ENCODE data around the gene TMEM63A.

TMEM63A gene

DNA sequence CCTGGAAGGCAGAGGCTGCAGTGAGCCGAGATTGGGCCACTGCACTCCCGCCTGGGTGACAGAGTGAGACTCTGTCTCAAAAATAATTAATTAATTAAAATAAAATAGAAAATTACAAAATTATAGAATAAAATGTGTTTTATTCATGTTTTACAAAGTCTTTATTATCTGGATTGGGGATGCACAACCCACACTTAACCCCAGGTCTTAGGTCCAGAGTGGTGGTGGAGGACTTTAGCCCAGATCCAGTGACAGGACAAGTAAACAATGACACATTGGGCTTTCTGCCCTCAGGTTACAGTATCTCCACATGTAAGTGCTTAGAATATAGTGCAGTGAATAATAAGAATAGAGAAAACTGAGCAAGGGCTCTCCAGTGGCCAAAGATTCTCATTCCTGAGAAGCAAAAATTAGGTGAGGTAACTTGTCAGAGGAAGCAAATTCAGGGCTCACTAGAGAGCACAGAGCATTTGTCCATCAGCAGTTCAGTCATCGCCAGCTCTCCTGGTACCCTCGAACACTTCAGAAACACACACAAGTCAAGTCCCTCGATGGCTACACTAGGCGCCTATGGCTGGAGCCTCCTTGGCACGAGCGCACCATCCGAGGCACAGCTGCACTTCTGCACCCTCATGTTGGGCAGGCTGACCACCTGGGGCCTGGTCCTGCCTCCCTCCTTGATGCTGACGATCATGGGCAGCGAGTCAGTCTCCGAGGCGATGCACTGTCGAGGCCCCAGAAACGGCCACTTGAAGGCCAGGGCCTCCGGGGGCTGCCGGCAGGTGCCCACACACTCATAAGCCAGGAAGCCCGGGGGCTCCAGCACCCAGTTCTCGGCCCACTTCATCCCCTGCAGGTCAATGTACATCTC, 4.2 kb upstream of the TMEM63A start:
- no peak for DNase-seq (ENCODE audit: low read depth in 2 of 2, low spot score in 1 of 2)

DNA sequence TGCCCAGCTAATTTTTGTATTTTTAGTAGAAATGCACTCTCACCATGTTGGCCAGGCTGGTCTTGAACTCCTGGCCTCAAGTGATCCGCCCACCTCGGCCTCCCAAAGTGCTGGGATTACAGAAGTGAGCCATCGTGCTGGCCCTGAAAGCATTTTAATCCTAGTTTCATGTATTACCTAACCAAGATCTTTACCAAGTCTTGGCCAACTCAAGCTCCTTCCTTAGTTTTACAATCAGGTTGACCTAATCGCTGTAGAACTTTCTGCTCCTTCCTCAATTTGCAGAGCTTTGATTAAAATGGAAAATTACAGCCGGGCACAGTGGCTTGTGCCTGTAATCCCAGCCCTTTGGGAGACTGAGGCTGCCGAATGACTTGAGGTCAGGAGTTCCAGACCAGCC, 3.2 kb upstream of the TMEM63A start:
- no peak for DNase-seq (ENCODE audit: low read depth in 2 of 2, low spot score in 1 of 2)

DNA sequence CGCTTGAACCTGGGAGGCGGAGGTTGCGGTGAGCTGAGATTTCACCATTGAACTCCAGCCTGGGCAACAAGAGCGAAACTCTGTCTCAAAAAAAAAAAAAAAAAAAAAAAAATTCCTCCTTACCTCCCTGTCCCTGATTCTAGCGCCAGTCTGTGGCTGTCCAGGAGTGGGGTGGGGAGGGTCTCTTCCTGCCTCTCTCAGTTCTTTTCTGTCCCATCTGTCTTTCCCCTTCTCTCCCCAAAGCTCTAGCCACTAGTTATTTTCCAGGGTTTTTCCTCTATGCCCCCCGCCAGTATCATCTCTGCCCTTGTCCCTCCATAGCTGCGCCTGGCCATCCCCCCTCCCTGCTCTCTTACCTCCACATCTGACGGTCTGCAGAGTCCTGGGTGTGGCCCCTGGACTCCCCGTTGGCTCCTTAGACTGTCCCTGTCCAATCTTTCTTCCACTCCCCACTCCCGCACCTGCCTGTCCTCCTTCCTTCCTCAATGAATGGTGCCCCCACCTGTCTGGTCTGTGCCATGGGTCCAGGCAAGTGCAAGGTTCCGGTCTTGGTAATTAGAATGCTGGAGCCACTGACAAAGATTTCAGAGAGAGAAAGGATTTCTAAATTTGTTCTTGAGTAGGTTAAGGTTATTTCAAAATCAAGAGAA, 1.6 kb upstream of the TMEM63A start:
- DNase-seq (ENCODE audit: low read depth in 2 of 2, low spot score in 1 of 2), result no peak

DNA sequence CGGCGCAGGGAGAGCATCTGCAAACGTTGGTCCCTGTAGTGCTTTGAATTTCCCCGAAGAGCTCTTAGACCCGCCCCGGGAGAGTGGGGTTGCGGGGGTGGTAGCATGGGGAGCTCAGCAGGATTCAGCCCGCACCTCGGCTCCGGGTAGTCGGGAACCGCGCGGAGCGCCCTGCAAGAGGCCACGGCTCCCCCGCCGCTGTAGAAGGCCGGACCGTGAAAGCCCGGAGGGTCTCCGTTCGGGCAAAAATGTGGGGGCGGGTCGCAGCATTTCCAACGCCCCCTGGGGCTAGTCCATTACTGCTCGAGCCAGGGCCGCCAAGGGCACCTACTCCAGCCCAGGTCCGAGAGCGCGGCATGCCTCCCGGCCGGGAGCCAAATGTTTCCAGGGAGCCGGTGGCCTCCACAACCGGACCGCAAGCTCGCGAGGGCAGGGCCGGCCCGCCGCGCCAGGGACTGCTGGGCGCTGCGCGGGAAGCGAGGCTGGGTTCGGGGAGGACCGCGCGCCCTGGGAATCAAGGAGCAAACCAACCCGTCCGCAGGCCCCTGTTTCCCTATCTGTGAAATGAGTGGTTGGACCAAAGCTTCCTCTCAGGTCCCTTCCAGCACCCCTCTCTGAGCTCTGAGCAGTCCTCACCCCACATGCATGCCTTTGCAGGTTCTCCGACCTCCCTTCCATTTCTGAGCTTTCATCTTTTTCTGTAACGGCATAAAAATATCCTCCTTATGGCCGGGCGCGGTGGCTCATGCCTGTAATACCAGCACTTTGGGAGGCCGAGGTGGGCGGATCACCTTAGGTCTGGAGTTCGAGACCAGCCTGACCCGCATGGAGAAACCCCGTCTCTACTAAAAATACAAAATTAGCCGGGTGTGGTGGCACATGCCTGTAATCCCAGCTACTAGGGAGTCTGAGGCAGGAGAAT, 775 bp upstream of the TMEM63A start:
- DNase-seq (ENCODE audit: low read depth in 2 of 2, low spot score in 1 of 2), result no peak

DNA sequence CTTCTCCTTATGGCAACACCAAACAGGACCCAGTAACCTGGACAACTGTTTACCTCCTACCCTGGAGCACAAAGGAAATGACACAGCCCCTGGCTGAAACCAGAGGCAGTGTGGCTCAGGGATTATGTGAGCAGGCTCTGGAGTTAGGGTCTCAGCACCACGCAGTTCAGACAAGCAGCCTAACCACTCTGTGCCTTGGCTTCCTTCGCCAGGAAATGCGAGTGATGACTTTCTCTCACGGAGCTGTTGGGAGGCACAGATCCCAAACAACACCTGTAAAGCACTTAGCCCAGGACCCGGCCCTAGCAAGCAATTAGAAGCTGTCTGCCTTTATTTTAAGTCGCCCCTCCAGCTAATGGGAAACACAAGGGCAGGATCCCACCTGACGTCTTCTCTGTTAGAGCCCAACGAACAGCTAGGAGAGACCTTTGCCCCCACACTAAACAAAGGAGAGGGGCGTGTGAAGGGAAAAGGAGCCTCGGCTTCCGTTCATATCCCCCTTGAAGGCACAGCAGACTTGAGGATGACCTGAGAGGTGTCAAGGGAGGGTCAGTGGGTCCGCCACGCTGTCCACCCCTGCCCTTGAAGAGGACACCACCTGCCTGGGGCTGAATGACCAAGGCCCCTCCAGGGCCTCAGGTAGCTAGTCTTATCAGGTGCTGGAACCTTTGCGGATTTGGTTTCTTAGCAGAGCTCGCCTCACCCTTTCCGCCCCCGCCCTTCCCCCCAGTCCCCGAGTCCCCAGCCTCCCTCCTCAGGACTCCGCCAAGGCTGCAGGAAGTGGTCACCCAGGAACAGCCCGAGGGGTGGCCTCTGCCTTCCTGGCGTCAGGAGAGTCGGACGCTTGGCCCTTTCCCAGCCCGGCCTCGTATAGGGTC, 860 bp downstream of the TMEM63A start:
- no peak for DNase-seq (ENCODE audit: low read depth in 2 of 2, low spot score in 1 of 2)

DNA sequence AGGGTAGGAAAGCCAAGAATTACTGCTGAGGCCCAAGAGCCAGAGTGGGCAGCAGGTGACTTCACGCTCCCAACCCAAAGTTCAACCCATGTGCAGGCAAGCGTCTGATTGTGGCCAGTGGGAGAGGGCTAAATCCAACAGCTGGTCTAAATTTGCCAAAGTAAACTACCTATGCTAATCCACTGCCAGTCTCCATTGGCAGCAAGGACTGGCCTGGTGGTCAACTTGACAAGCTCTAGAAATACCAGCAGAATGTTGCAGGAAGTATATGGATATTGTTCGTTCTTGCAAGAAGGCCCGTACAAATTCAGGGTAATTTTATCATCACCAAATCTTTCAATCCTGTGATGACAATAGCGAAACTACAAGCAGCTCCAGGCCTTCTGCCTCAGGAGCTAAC, 1.5 kb downstream of the TMEM63A start:
- DNase-seq (ENCODE audit: low read depth in 2 of 2, low spot score in 1 of 2), result no peak

DNA sequence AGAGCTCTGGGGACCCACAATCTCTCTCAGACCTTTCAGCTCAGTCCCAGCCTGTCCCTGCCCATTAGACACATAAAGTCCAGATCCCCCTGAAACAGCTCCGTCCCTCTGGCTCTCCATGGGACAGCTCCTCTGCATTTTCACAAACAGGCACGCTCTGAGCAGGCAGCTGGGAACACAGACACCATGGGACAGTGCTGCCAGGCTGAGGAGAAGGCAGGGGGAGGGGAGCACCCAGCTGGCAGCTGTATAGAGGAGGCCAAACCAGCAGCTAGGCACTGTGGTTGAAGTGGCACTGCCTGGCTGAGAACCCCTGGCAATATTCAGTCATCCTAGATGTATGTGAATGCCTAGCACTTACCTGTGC, 2.0 kb downstream of the TMEM63A start:
- DNase-seq (ENCODE audit: low read depth in 2 of 2, low spot score in 1 of 2), result no peak

DNA sequence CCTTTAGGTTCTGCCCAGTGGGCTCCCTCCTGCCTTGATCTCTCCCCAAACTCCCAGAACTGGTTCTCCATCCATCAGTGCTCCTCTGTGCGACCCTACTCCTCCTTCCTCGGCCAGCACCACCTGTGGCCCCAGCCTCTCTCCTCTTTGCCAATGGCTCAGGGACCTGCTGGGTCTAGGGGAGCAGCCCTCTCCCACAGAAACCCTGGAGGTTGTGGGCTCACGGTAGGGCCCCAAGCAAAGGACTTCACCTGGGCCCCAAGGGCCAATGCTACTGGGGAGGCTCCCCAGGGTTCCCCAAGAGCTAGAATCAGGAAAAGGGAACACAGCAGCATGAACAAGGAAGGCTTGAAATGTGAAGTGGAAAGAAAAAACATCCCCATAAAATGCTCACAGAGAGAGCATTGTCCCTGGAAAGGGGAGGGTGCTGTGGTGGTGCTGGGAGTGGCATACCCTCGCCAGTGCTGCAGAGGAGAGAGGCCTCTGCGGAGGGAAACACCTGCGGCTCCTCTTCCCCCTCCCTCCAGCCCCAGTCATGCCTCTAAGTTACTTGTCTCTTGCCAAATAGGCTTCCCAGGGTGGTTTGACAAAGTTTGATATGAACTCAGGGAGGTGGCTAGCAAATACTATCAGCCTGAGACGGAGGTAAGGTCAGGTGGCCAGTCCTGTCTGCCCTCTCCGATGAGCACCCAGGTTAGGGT, 2.5 kb downstream of the TMEM63A start:
- no peak for DNase-seq (ENCODE audit: low read depth in 2 of 2, low spot score in 1 of 2)

DNA sequence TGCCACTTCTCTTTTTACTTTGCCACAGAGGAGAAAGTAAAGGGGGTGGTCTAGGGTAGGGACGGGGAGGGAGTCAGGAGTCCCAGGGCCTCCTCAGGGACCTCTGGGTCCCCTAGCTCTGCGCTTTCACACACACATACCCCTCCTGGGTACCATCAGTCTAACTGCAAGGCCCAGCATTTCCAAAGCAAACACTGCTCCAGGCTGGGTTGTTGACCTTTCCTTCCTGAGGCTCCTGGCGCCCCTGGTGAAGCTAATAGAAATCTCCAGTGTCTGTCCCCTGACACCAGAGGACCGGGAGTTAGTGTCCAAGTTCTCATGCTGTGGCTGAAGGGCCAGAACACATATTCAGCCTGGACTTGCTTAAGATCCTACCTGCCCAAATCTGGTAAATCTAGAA, 3.9 kb downstream of the TMEM63A start:
- DNase-seq (ENCODE audit: low read depth in 2 of 2, low spot score in 1 of 2), result no peak

DNA sequence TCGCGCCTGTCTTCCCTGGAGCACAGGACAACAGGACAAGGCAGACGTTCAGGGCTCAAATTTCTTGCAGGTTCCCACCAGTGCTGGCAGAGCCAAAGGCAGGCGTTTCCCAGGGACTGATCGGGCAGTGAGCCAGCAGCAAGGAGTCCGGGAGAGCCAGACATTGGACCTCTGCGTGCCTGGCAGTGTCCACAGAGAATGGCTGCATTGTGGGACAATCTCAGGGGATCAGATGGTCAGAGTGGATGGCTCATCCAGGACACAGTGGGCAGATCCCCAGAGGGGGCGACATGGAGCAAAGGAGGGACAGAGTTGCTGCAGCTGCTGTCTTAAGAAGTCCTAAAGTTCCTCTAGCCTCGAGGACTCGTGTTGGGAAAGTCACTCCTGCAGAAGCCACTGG, 4.6 kb downstream of the TMEM63A start:
- no peak for DNase-seq (ENCODE audit: low read depth in 2 of 2, low spot score in 1 of 2)

DNA sequence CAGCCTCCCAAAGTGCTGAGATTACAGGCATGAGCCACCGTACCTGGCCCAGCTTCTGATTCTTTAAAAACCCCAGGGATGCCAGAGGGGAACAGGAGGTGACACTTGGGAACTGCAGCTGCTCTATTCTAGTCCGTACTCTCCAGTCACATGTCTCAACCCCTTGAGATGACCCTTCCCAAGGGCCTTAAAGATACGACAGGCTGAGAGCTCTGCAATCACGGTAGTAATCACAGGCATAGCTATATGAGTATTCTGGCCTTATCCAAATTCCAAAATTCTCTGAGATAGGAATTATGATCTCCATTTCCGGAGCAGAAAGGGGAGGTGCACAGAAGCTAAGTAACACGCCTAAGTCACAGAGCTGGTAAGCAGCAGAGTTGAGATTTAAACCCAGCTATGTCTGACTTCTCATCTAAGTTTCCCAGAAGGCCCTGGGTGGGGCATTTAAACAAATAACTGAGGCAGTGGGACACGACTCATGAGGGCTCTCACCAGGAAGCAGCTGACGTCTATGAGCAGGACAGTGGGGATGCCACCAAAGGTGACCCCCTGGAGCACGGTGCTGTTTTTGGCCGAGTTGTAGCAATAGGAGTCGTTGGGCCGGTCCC, 5.2 kb downstream of the TMEM63A start:
- DNase-seq (ENCODE audit: low read depth in 2 of 2, low spot score in 1 of 2), result no peak

DNA sequence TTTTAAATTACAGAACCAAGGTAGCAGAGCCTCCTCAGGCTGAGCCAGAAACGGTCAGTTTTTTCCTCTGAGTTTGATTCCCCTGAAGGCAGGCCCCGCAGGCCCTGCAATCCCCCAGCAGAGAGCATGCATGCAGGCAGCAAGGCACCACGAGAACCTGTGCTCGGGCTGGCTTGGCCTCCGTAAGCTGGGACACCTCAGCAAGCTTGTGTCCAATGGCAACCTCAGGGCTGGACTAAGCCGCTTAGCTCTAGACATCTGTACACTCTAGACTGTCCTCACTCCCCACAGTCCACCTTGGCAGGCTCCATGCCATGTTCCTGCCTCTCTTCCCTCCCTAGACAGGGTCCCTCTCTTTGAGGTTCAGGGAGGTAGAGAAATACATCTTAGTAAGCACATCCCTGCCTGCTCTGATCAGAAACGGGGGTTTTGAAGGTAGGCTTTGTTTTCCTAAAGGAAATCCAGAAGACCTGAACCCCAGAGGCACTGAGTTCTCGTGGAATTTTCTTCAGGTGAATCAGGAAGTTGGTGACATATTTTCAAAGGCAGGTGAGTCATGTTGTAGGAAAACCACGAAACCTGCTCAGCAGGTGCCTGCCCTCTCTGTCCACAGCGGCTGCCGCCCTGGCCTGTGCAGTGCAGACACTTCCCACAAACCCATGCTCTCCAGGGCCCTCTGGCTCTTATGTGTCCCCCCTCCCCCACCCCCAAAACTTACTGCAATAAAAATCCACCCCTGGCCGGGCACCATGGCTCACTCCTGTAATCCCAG, 7.0 kb downstream of the TMEM63A start:
- no peak for DNase-seq (ENCODE audit: low read depth in 2 of 2, low spot score in 1 of 2)

DNA sequence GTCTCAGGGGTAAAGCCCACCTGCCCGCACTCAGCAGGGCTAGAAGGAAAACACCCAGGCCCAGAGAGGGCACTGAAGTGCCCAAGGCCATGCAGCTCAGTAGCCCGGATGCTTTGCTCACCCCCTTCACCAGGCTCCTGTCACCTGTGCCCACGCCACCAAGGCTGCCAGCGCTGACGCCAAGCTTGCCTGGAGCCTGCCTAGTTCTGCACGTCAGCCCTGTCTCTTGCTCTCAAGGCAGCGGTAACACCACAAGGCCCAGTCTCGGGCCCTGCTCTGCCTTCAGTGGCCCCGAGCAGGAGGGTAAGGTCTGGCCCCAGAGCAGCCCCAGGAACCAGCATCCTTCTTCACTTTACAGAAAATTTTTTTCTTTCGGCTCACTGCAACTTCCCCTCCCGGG, 7.7 kb downstream of the TMEM63A start:
- no peak for DNase-seq (ENCODE audit: low read depth in 2 of 2, low spot score in 1 of 2)

DNA sequence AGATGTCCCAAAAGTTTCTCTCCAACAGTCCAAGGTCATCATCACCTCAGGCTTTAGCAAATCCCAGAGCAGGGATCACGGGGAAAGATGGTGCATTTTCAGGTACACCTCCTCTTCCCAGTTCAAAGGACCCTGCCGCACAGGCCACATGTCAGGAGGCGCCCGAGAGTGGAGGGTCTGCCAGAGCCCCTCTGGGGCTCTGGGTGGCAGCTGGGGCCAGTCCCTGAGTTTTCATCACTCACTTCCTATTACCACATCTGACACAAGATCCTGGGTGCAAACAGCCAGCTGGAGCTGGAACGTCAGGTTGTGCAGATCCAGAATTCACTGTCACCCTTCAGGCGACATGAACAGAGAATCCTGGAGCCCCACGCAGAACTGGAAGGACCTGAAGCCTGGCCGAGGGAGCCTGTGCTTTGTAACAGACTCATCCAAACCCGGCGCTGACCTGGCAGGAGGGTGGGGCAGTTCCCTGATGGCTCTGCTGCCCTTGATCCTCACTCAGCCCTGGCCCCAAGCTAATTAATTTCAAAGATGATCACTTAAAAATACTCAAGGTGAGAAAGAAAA, 8.8 kb downstream of the TMEM63A start:
- no peak for DNase-seq (ENCODE audit: low read depth in 2 of 2, low spot score in 1 of 2)

DNA sequence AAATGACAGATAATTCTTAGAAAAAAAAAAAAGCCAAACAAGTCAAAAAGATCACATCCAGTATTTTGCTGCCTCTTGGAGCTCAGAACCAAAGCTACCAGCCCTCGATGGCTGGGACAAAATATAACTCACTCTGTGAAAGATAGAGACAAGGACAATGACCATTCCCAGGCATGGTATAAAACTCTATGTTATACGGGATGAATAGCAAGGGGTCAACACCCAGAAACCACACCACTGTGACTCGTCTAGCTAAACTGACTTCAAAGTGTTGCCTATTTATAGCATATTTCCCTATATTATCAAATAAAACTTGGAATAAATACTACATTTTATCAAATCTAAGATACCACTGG, 10.1 kb downstream of the TMEM63A start:
- no peak for DNase-seq (ENCODE audit: low read depth in 2 of 2, low spot score in 1 of 2)

DNA sequence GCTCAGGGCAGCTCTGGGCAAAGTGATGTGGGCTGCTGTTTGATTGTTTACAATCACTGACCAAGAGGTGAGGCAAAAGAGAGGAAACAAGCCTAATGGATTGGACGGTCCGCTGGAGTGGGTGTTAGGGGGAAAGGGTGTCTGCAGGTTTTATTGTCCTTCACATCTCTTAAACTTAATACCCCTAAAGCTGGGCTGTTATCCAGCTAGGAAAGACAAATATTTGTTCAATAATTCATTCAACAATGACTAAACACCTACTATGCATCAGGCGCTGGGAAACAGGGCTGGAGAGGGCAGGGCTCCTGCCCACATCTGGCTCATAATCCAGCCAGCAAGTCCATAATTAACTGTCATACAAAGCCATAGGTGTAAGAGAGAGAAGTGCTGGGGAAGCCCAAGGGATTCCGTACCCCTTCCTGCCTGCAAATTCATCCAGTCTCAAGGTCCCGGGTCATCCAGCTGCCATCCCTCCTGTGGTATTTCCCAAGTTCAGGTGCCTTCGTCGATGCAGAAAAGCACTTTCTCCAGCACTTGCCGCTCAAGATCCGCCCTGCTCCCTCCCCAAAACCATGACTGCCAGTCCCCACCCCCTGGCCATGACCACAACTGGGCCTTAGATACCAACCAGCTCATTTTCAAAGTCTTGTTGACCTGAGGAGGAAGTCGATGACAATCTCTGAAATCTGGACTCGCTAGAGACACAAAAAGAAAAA, 10.7 kb downstream of the TMEM63A start:
- no peak for DNase-seq (ENCODE audit: low read depth in 2 of 2, low spot score in 1 of 2)

DNA sequence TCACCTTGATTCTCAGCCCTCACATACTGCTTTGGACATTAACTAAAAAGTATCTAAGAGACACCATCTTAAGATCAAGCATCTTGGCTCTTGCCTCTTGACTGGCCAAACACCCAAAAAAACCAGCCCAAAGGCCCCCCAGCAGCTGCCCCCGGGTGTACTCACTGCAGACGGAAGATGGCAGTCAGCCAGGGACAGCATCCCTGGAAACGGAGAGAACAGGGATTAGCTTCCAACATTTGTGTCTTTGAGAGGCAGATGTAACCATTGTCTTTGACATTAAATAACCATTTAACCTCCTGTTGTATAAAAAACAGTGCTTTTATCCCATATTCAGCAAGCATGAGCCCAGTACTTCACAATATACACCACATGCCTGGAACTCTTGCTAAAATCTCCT, 11.3 kb downstream of the TMEM63A start:
- no peak for DNase-seq (ENCODE audit: low read depth in 2 of 2, low spot score in 1 of 2)

All from stimulated activated CD8-positive, alpha-beta memory T cell treated with anti-CD3 and anti-CD28 coated beads, Interleukin-4, amount 100 ng/mL, for 1 hour (primary cell).